IMR-90 (cell line): ENCODE data around the gene PCSK5. TPM values are rescaled to one million over a fixed set of nuclear protein-coding genes. Genes with fewer than 3 reads are reported as not detected.
A peak's percentile ranks its signal among the peaks of the same experiment; 100 is the strongest.

ENCODE experiments used
- ATAC-seq: fragments of 200-7000 bp; cut with Tn5 transposase; 2 replicates; pipeline ENCODE4 v1.9.1; 2020; ENCODE audit warnings: low read depth, mild to moderate bottlenecking, moderate library complexity
- BruUV-seq: library from RNA; stranded (reverse); fragments of 400-500 nt; replicated peaks from 2 replicates; lab custom pipeline; 2021; lab: Mats Ljungman, UMichigan
- CTCF ChIA-PET: fragments of 300-600 bp; formaldehyde crosslinking; extraction: SDS; loops from one replicate; lab custom pipeline; 2021; ENCODE audit warnings: antibody characterized with exemption; lab: Yijun Ruan, JAX
- POLR2A ChIA-PET: fragments of 300-600 bp; sonication (Branson Sonifier 250); formaldehyde crosslinking; loops from one replicate; lab custom pipeline; 2022; ENCODE audit warnings: antibody characterized with exemption; ENCODE audit not compliant: unreplicated experiment; lab: Charles Lee
- DNase-seq: peaks from one replicate; pipeline ENCODE4 v3.0.0; 2013
- H2AFZ ChIP-seq: replicated peaks from 2 replicates; pipeline ENCODE3; 2013; ENCODE audit warnings: low read length, mild to moderate bottlenecking; ENCODE audit not compliant: poor library complexity
- H2AK5ac ChIP-seq: 2 replicates; pipeline ENCODE4 v1.6.1; 2013; ENCODE audit warnings: low read depth, low read length, inconsistent platforms
- H2AK9ac ChIP-seq: replicated peaks from 2 replicates; pipeline ENCODE3; 2013; ENCODE audit warnings: mild to moderate bottlenecking, low read depth, low read length, moderate library complexity; ENCODE audit not compliant: poor library complexity
- H2BK120ac ChIP-seq: 2 replicates; pipeline ENCODE4 v1.6.1; 2013; ENCODE audit warnings: low read depth, low read length, inconsistent platforms
- H2BK15ac ChIP-seq: 3 replicates; pipeline ENCODE4 v1.6.1; 2013; ENCODE audit warnings: low read depth, low read length, inconsistent platforms
- H2BK20ac ChIP-seq: 2 replicates; pipeline ENCODE4 v1.6.1; 2013; ENCODE audit warnings: low read depth, mild to moderate bottlenecking, inconsistent platforms, low read length, moderate library complexity
- H2BK5ac ChIP-seq: 2 replicates; pipeline ENCODE4 v1.6.1; 2013; ENCODE audit warnings: mild to moderate bottlenecking, low read depth, low read length, inconsistent platforms; ENCODE audit not compliant: poor library complexity, severe bottlenecking
- H3K14ac ChIP-seq: replicated peaks from 2 replicates; pipeline ENCODE4 v1.6.1; 2013; ENCODE audit warnings: low read depth, low read length, inconsistent platforms
- H3K18ac ChIP-seq: 2 replicates; pipeline ENCODE4 v1.6.1; 2013; ENCODE audit warnings: low read depth, low read length, control low read depth
- H3K23ac ChIP-seq: 2 replicates; pipeline ENCODE4 v1.6.1; 2013; ENCODE audit warnings: low read depth, low read length, inconsistent platforms
- H3K27ac ChIP-seq: 2 replicates; pipeline ENCODE4 v1.5.1; 2013; ENCODE audit warnings: mild to moderate bottlenecking, control low read depth, low read length; ENCODE audit not compliant: insufficient read depth
- H3K27me3 ChIP-seq: 2 replicates; pipeline ENCODE4 v1.6.1; 2013; ENCODE audit warnings: low read length; ENCODE audit not compliant: control insufficient read depth, insufficient read depth
- H3K36me3 ChIP-seq: 2 replicates; pipeline ENCODE4 v1.6.1; 2013; ENCODE audit warnings: low read length, mixed read lengths; ENCODE audit not compliant: control insufficient read depth, insufficient read depth
- H3K4ac ChIP-seq: 2 replicates; pipeline ENCODE4 v1.6.1; 2013; ENCODE audit warnings: low read depth, low read length, inconsistent platforms
- H3K4me1 ChIP-seq: 2 replicates; pipeline ENCODE4 v1.6.1; 2013; ENCODE audit warnings: low read length, mixed read lengths; ENCODE audit not compliant: control insufficient read depth, insufficient read depth
- H3K4me2 ChIP-seq: 2 replicates; pipeline ENCODE4 v1.6.1; 2013; ENCODE audit warnings: low read depth, mild to moderate bottlenecking, control low read depth, low read length, moderate library complexity
- H3K4me3 ChIP-seq: 2 replicates; pipeline ENCODE4 v1.5.1; 2013; ENCODE audit warnings: low read depth, mild to moderate bottlenecking, control low read depth, low read length, moderate library complexity; ENCODE audit not compliant: insufficient read depth
- H3K56ac ChIP-seq: 2 replicates; pipeline ENCODE4 v1.6.1; 2013; ENCODE audit warnings: low read length, inconsistent platforms; ENCODE audit not compliant: insufficient read depth; ENCODE audit errors: extremely low read depth
- H3K79me1 ChIP-seq, 2 experiments: 2 replicates each; pipeline ENCODE4 v1.6.1; 2013; ENCODE audit warnings: low read length in 2 of 2, inconsistent platforms in 1 of 2, low read depth in 1 of 2
- H3K9ac ChIP-seq: 2 replicates; pipeline ENCODE4 v1.6.1; 2013; ENCODE audit warnings: low read depth, low read length, control low read depth
- H3K9me1 ChIP-seq: 2 replicates; pipeline ENCODE4 v1.6.1; 2013; ENCODE audit warnings: low read length, inconsistent platforms; ENCODE audit not compliant: insufficient read depth
- H3K9me3 ChIP-seq: 2 replicates; pipeline ENCODE4 v1.6.1; 2013; ENCODE audit warnings: low read length; ENCODE audit not compliant: control insufficient read depth, insufficient read depth
- H4K20me1 ChIP-seq: 2 replicates; pipeline ENCODE4 v1.6.1; 2013; ENCODE audit warnings: low read length, inconsistent platforms; ENCODE audit not compliant: insufficient read depth
- H4K5ac ChIP-seq: 2 replicates; pipeline ENCODE4 v1.6.1; 2013; ENCODE audit warnings: mild to moderate bottlenecking, low read depth, low read length, control low read depth
- H4K8ac ChIP-seq, 2 experiments: 2 replicates each; pipeline ENCODE4 v1.6.1; 2013; ENCODE audit warnings: low read depth in 2 of 2, low read length in 2 of 2, control low read depth in 1 of 2, inconsistent platforms in 1 of 2
- H4K91ac ChIP-seq: 2 replicates; pipeline ENCODE4 v1.6.1; 2013; ENCODE audit warnings: low read depth, low read length, inconsistent platforms; ENCODE audit not compliant: insufficient read depth
- BHLHE40 ChIP-seq: fragments of 150-350 bp; IDR thresholded peaks from 2 replicates; pipeline ENCODE4 v1.6.1; 2016; ENCODE audit warnings: mild to moderate bottlenecking, low read depth, low read length
- CEBPB ChIP-seq: IDR thresholded peaks from 2 replicates; pipeline ENCODE4 v1.6.1; 2012; ENCODE audit warnings: low read depth, low read length, improper control_type of control experiment
- MAZ ChIP-seq: IDR thresholded peaks from 2 replicates; pipeline ENCODE4 v1.6.1; 2012; ENCODE audit warnings: low read depth, mild to moderate bottlenecking, low read length, improper control_type of control experiment, moderate library complexity, borderline replicate concordance
- MXI1 ChIP-seq: IDR thresholded peaks from 2 replicates; pipeline ENCODE4 v1.6.1; 2012; ENCODE audit warnings: low read depth, mild to moderate bottlenecking, low read length, moderate library complexity, borderline replicate concordance
- RCOR1 ChIP-seq: IDR thresholded peaks from 2 replicates; pipeline ENCODE4 v1.6.1; 2012; ENCODE audit warnings: mild to moderate bottlenecking, low read length, improper control_type of control experiment; ENCODE audit not compliant: insufficient replicate concordance
- SMC3 ChIP-seq: fragments of 150-350 bp; IDR thresholded peaks from 2 replicates; pipeline ENCODE4 v1.6.1; 2016; ENCODE audit warnings: low read depth, mild to moderate bottlenecking, antibody characterized with exemption, low read length, moderate library complexity
- WGBS, 2 experiments: methylation state at CpG; one replicate each; pipeline versions ENCODE4 v1.1.5 to v1.1.7; 2013; ENCODE audit warnings: missing lambda C conversion rate in 2 of 2; ENCODE audit not compliant: insufficient read length in 1 of 2; ENCODE audit errors: extremely low coverage in 2 of 2; 5-methylcytosine and 5-hydroxymethylcytosine counted together
- dilution Hi-C: fragments of 300-500 bp; cut with HindIII; formaldehyde crosslinking; loops from one replicate; pipeline ENCODE4 v1.14.3; 2018; ENCODE audit warnings: low sequenced_read_pairs; ENCODE audit not compliant: unreplicated experiment
- in situ Hi-C: fragments of 300-500 bp; cut with MboI; formaldehyde crosslinking; loops from 3 replicates; pipeline ENCODE4 v1.14.3; 2019; ENCODE audit warnings: low sequenced_read_pairs, inconsistent platforms, mixed read lengths
- intact Hi-C: fragments of 100-400 bp; cut with micrococcal nuclease; formaldehyde crosslinking; loops from 2 replicates; pipeline ENCODE4 v1.10.0; 2022
- polyA plus RNA-seq, 3 experiments: library from polyadenylated mRNA; depleted of rRNA; stranded (reverse); fragments of >200 nt; gene quantifications; 2 replicates each; pipeline ENCODE4 v1.2.3, GENCODE V29; 2012; ENCODE audit warnings: low replicate concordance in 1 of 3
- total RNA-seq: library from RNA; depleted of rRNA; stranded (reverse); fragments of >200 nt; gene quantifications from 2 replicates; pipeline ENCODE4 v1.2.3, GENCODE V29; 2012
- TF ChIP-seq, protein P1 (sequence below): conservative IDR thresholded peaks from 2 replicates; pipeline ENCODE4 v1.5.1; 2012; ENCODE audit warnings: mild to moderate bottlenecking, low read depth, low read length, improper control_type of control experiment

Gene PCSK5
- total and polyA plus RNA-seq, 2 of the 4 experiments (the other 2 are of a cell fraction) = 1.5 to 3.0 TPM

DNA sequence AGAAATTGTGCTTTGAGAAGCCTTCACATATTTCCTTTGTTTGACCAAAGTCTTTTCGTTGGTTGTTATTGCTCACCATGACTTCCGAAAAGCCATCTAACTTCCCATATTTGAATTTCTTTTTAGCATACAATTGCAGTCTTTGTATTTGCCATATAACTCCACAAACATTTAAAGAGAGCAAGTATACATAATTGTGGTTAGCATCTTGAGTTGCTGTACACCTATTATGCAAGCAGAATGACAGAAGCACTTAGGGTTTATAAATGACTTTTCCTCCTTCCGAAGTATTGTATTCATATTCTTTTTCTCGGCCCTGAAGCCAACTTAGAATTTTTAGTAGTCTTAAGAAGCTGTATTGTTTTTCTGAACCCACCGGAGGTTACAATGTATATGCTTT is 253.4 kb downstream of the PCSK5 start:
- POLR2A ChIA-PET = no interaction called here
- WGBS, 2 experiments = no CpG with 5 or more reads among the region's 5 CpGs
- H3K27me3 ChIP-seq = no peaks in the 10 kb centered on the region; the same call in 1 of the 2 replicates
- no peak overlapping the region for H3K18ac ChIP-seq
- peak; percentile 34 for DNase-seq
- no peak overlapping the region for H2AK9ac ChIP-seq
- no peaks in the 10 kb centered on the region for H3K36me3 ChIP-seq
- BruUV-seq = no TSS peak
- no peak overlapping the region for H3K4ac ChIP-seq
- no peak overlapping the region for H3K56ac ChIP-seq
- H2BK120ac ChIP-seq = no peak overlapping the region
- intact Hi-C loops (no loop called here), dilution Hi-C loops (no loop called here), in situ Hi-C loops (no loop called here)
- no peak overlapping the region for H3K27ac ChIP-seq
- no peak overlapping the region for H2AFZ ChIP-seq
- ATAC-seq = peak; percentile 49; the same call in 1 of the 2 replicates
- H3K23ac ChIP-seq = no peak overlapping the region
- H2BK5ac ChIP-seq = no peak overlapping the region
- no peak overlapping the region for H3K4me3 ChIP-seq
- no peak overlapping the region for H2BK20ac ChIP-seq
- CTCF ChIA-PET = interaction anchor here (1.3 kb wide), 1 partner anchor 11 kb away, joined by 3 read pairs; no protein-coding TSS in a partner anchor
- H4K8ac ChIP-seq = no peak overlapping the region
- TF ChIP-seq CEBPB = no peak
- no peak for TF ChIP-seq MAZ
- TF ChIP-seq MXI1 = no peak
- no peak for TF ChIP-seq BHLHE40
- TF ChIP-seq SMC3 = no peak
- TF ChIP-seq, protein P1, sequence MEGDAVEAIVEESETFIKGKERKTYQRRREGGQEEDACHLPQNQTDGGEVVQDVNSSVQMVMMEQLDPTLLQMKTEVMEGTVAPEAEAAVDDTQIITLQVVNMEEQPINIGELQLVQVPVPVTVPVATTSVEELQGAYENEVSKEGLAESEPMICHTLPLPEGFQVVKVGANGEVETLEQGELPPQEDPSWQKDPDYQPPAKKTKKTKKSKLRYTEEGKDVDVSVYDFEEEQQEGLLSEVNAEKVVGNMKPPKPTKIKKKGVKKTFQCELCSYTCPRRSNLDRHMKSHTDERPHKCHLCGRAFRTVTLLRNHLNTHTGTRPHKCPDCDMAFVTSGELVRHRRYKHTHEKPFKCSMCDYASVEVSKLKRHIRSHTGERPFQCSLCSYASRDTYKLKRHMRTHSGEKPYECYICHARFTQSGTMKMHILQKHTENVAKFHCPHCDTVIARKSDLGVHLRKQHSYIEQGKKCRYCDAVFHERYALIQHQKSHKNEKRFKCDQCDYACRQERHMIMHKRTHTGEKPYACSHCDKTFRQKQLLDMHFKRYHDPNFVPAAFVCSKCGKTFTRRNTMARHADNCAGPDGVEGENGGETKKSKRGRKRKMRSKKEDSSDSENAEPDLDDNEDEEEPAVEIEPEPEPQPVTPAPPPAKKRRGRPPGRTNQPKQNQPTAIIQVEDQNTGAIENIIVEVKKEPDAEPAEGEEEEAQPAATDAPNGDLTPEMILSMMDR = no peak
- TF ChIP-seq RCOR1 = no peak
- H2BK15ac ChIP-seq = no peak overlapping the region
- no peak overlapping the region for H3K14ac ChIP-seq
- H4K5ac ChIP-seq = no peak overlapping the region
- H2AK5ac ChIP-seq = no peak overlapping the region
- H4K91ac ChIP-seq = no peak overlapping the region
- H3K9ac ChIP-seq = no peak overlapping the region
- H4K20me1 ChIP-seq = no peaks in the 10 kb centered on the region
- H3K4me2 ChIP-seq = no peak overlapping the region
- H3K79me1 ChIP-seq = no peaks in the 10 kb centered on the region
- H3K4me1 ChIP-seq = no peaks in the 10 kb centered on the region; the same call in 1 of the 2 replicates
- H3K9me1 ChIP-seq = no peaks in the 10 kb centered on the region; the same call in 1 of the 2 replicates
- no peaks in the 10 kb centered on the region for H3K9me3 ChIP-seq
